ENCODE results near the gene GCFC2. TPM values are rescaled to one million over a fixed set of nuclear protein-coding genes. Genes with fewer than 3 reads are reported as not detected.

GCFC2 gene
- total and polyA plus RNA-seq, 9 of the 15 experiments (the other 6 are each of a cell fraction or from before 2014, with no cell fraction given): 10.5 to 40.6 (median 23.0) TPM

DNA sequence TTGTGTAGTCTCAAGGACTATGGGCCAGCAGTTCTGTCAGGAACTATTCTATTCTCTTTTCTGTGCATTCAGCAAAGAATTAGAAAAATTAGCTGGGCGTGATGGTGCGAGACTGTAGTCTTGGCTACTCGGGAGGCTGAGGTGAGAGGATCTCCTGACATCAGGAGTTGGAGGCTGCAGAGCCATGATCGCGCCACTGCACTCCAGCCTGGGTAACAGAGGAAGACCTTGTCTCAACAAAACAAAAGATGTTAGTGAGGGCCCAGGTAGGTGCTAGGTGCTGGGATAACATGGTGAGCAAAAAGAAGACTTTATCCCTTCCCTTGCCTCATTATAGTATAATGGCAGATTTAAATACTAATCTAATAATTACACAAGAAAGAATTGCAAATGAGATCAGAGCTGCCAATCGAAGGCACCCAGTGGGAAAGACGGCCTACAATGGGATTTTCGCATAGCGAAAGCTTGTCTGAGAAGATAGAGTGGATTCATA lies 64.6 kb downstream of the GCFC2 start (continued):
- TF ChIP-seq EHMT2 (IDR thresholded peaks at IDR 0.05) (0 out of 2 replicates have a peak, but pooled peaks have one; percentile 65), MIER1 (IDR thresholded peaks at IDR 0.05; ENCODE audit: low read depth) (no peak), ZC3H8 (IDR thresholded peaks at IDR 0.05) (no peak), NFIC (IDR thresholded peaks at IDR 0.05) (no peak), PYGO2 (tag; IDR thresholded peaks at IDR 0.05) (no peak), KLF10 (CRISPR knock-in tag; IDR thresholded peaks at IDR 0.05) (no peak)
- TF ChIP-seq, protein P1, sequence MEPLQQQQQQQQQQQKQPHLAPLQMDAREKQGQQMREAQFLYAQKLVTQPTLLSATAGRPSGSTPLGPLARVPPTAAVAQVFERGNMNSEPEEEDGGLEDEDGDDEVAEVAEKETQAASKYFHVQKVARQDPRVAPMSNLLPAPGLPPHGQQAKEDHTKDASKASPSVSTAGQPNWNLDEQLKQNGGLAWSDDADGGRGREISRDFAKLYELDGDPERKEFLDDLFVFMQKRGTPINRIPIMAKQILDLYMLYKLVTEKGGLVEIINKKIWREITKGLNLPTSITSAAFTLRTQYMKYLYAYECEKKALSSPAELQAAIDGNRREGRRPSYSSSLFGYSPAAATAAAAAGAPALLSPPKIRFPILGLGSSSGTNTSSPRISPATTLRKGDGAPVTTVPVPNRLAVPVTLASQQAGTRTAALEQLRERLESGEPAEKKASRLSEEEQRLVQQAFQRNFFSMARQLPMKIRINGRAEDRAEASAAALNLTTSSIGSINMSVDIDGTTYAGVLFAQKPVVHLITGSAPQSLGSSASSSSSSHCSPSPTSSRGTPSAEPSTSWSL (CRISPR knock-in tag; IDR thresholded peaks at IDR 0.05; ENCODE audit: borderline replicate concordance): no peak

DNA sequence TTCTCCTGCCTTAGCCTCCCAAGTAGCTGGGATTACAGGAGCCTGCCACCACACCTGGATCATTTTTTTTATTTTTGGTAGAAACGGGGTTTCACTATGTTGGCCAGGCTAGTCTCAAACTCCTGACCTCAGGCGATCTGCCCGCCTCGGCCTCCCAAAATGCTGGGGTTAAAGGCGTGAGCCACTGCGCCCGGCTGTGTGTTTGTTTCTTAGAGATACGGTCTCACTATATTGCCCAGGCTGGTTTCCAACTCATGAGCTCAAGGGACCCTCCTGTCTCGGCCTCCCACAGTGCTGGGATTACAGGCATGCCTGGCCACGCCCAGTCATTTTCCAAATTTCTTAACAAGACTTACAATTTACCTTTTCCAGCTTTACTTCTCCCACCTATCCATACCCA lies 65.1 kb downstream of the GCFC2 start:
- Histone ChIP-seq H3K9me1 (ENCODE audit: control insufficient read depth, insufficient read depth, low read length) (no peaks in the 10 kb centered on the region), H2AFZ (ENCODE audit: low read depth, low read length) (peak overlapping the region; percentile 99), H4K20me1 (replicated peaks; ENCODE audit: control insufficient read depth, insufficient read depth, low read length) (no peaks in the 10 kb centered on the region), H3K36me3 (ENCODE audit: control insufficient read depth, insufficient read depth, low read length) (peaks cover 26% of the 10 kb centered on the region; the same call in 2 of the 3 replicates), H3K27ac (ENCODE audit: extremely low read depth, low read depth, low read length) (no peak overlapping the region), H3K4me2 (ENCODE audit: insufficient read depth, low read length) (no peak overlapping the region), H3K9ac (ENCODE audit: insufficient read depth in 1 of 2, low read depth in 2 of 2, low read length in 2 of 2) (no peak overlapping the region), H3K27me3 (ENCODE audit: control insufficient read depth in 2 of 2, insufficient read depth in 2 of 2, low read length in 2 of 2) (no peaks in the 10 kb centered on the region), H3K4me3 (no peak overlapping the region), H3K79me2 (ENCODE audit: control insufficient read depth, insufficient read depth, low read length) (peaks cover 29% of the 10 kb centered on the region), H3K9me3 (replicated peaks; ENCODE audit: control insufficient read depth, insufficient read depth, low read depth, low read length) (no peaks in the 10 kb centered on the region), H3K4me1 (replicated peaks in 1 of 2; ENCODE audit: control insufficient read depth in 2 of 2, insufficient read depth in 2 of 2, low read length in 2 of 2) (peaks cover 0 to 7% of the 10 kb centered on the region in 2 experiments; a peak in 1 of 5 replicates)
- ATAC-seq: no peak
- no peak for FAIRE-seq
- 90% methylated on average over 9 of the region's 10 CpGs for WGBS (ENCODE audit: insufficient coverage, low coverage, missing lambda C conversion rate)
- DNase-seq (ENCODE audit: extremely low read depth in 1 of 4, low spot score in 3 of 4): no peak
- ChIA-PET POLR2A (no interaction called here), CTCF (ENCODE audit: low intra/inter-chr PET ratio) (no interaction called here)
- intact Hi-C loops (cut with micrococcal nuclease) (loop anchor here (2.0 kb wide), 1 partner anchor 65 kb away; the partner anchor contains the start of gene GCFC2), in situ Hi-C loops (cut with MboI) (loop anchor here (5.0 to 25.0 kb wide), 2 partner anchors 37 to 942 kb away; no protein-coding TSS in a partner anchor)
- BruUV-seq (replicated peaks): no TSS peak
- TF ChIP-seq NRF1 (conservative IDR thresholded peaks at IDR 0.05 in 1 of 2, IDR thresholded peaks at IDR 0.05 in 1 of 2) (no peak), CHCHD3 (CRISPR knock-in tag; IDR thresholded peaks at IDR 0.05) (no peak)

Data from K562 (cell line).